GM13977 (cell line): ENCODE data around the gene EIF4G3.

Experiments used
- DNase-seq: peaks from one replicate; pipeline ENCODE4 v3.0.0; 2012; ENCODE audit warnings: low spot score
- in situ Hi-C: fragments of 300-500 bp; cut with MboI; formaldehyde crosslinking; loops from one replicate; pipeline ENCODE4 v1.12.0; 2022; ENCODE audit warnings: low sequenced_read_pairs, low pct_unique_long_range_greater_than_20kb, mixed read lengths, inconsistent platforms; ENCODE audit not compliant: unreplicated experiment
- TF ChIP-seq, protein P1 (sequence below): IDR thresholded peaks from 2 replicates; pipeline ENCODE4 v1.5.1; 2012; ENCODE audit warnings: mild to moderate bottlenecking, control low read depth; ENCODE audit not compliant: insufficient read depth; ENCODE audit errors: extremely low read depth, missing control alignments

The EIF4G3 gene

DNA sequence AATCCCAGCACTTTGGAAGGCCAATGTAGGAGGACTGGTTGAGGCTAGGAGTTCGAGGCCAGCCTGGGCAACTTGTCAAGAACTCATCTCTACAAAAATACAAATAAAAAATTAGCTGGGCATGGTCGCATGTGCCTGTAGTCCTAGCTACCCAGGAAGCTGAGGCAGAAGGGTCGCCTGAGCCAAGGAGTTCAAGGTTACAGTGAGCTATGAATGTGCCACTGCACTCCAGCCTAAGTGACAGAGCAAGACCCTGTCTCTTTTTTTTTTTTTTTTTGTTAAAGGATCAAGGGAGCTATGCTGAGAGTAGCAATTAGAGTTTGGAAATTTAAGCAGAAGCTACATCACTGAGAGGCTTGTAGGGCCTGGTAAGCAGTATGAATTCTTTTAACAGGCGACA is 70.9 kb downstream of the EIF4G3 start:
- TF ChIP-seq, protein P1, sequence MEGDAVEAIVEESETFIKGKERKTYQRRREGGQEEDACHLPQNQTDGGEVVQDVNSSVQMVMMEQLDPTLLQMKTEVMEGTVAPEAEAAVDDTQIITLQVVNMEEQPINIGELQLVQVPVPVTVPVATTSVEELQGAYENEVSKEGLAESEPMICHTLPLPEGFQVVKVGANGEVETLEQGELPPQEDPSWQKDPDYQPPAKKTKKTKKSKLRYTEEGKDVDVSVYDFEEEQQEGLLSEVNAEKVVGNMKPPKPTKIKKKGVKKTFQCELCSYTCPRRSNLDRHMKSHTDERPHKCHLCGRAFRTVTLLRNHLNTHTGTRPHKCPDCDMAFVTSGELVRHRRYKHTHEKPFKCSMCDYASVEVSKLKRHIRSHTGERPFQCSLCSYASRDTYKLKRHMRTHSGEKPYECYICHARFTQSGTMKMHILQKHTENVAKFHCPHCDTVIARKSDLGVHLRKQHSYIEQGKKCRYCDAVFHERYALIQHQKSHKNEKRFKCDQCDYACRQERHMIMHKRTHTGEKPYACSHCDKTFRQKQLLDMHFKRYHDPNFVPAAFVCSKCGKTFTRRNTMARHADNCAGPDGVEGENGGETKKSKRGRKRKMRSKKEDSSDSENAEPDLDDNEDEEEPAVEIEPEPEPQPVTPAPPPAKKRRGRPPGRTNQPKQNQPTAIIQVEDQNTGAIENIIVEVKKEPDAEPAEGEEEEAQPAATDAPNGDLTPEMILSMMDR: no peak
- in situ Hi-C loops: no loop called here
- DNase-seq: no peak

DNA sequence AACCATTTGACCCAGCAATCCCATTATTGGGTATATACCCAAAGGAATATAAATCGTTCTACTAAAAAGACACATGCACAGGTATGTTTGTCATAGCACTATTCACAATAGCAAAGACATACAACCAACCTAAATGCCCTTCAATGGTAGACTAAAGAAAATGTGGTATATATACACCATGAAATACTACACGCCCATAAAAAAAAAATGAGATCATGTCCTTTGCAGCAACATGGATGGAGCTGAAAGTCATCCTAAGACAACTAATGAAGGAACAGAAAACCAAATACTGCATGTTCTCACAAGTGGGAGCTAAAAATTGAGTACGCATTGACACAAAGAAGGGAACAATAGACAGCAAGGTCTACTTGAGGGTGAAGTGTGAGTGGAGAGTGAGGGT is 72.0 kb downstream of the EIF4G3 start:
- DNase-seq: no peak
- TF ChIP-seq, protein P1: no peak
- in situ Hi-C loops: no loop called here

DNA sequence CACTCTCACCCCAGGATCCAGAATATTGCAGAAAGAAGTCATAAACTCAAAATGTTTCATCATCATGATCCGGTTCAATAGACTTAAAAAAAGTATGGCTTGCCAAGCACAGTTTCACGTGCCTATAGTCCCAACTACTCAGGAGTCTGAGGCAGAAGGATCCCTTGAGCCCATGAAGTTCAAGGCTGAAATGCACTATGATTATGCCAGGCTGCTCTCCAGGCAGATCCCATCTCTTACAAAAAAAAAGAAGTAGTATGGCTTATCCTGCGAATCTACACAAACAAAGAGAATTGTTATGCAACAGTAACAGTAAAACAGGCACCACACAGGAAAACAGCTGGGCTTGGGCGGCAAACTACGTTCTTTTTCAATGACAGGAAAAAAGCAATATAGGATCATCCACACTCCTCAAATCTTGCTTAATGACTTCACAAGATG is 76.2 kb downstream of the EIF4G3 start:
- TF ChIP-seq, protein P1: no peak
- in situ Hi-C loops: no loop called here
- no peak for DNase-seq

DNA sequence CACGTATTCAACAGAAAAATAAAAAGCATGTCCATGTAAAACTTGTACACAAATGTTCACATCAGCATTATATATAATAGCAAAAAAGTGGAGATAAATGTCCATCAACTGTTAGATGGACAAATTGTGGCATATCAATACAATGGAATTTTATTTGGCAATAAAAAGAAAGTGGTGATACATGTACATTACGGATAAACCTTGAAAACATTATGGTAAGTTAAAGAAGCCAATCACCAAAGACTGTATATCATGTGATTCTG is 76.9 kb downstream of the EIF4G3 start:
- DNase-seq: no peak
- in situ Hi-C loops: no loop called here
- TF ChIP-seq, protein P1: no peak

DNA sequence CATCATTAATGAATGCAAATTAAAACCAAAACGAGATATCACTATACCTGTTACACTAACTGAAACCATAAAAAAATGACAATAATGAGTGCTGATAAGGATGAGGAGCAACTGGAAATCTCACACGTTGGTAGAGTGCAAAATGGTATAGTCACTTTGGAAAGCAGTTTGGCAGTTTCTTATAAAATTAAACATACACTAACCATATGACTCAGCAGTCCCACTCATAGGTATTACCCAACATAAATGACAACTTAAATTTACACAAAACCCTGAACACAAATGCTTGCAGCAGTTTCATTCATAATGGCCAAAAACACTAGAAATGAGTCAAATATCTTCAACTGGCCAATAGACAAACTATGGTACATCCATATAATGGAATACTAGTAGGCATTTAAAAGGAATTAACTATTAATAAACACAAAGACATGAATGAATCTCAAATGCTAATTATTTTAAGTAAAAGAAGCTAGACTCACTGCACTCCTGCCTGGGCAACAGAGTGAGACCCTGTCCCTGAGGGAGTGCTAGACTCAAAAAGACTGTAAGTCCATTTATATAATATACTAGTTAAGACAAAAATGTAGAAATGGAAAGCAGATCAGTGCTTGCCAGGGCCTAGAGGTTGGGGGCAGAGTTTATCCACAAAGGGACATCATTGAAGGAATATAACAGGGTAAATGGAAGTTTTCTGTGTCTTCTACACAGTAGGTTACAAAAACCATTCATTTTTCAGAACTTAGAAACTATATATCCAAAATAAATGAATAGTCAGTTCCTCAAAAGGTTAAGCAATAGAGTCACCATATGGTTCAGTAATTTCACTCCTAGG is 77.4 kb downstream of the EIF4G3 start:
- in situ Hi-C loops: no loop called here
- TF ChIP-seq, protein P1: no peak
- DNase-seq: no peak

DNA sequence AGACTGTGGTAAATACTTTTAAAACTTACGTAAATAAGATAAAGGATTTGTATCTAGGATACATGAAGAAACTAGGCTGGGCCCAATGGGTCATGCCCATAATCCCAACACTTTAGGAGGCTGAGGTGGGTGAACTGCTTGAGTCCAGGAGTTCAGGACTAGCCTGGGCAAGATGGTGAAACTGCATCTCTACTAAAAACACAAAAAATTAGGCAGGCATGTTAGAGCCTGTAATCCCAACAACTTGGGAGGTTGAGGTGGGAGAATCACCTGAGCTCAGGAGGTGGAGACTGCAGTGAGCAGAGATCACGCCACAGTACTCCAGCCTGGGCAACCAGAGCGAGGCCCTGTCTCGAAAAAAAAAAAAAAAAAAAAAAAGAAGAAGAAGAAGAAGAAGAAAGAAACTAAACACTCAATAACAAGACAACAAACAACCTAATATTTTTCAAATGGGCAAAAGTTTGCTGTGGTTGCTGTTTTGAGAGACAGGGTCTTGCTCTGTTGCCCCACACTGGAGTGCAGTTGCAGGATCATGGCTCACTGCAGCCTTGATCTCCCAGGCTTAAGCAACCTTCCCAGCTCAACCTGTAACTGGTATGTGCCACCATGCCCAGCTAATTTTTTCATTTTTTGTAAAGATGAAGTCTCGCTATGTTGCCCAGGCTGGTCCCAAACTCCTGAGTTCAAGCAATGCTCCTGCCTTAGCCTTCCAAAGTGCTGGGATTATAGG is 78.3 kb downstream of the EIF4G3 start:
- TF ChIP-seq, protein P1: no peak
- DNase-seq: no peak
- in situ Hi-C loops: no loop called here
